Activated CD8-positive, alpha-beta T cell treated with anti-CD3 and anti-CD28 coated beads for 36 hours (primary cell): ENCODE measurements around the gene IGF2BP1. TPM values are rescaled to one million over a fixed set of nuclear protein-coding genes. Genes with fewer than 3 reads are reported as not detected.
"Not testable (repeated sequence)": the region's sequence is repeated elsewhere in the genome, so short reads cannot be mapped to it uniquely, and the experiment has no call there.

Experiments used
- ATAC-seq: fragments of 200-7000 bp; cut with Tn5 transposase; one replicate; pipeline ENCODE4 v1.10.0; 2021; ENCODE audit warnings: mild to moderate bottlenecking, moderate library complexity
- CTCF ChIA-PET: fragments of 350-600 bp; sonication (Branson Sonifier 250); formaldehyde crosslinking; loops from one replicate; lab custom pipeline; 2021; ENCODE audit warnings: antibody characterized with exemption; lab: Charles Lee
- POLR2A ChIA-PET: fragments of 350-600 bp; sonication (Branson Sonifier 250); formaldehyde crosslinking; loops from one replicate; lab custom pipeline; 2021; ENCODE audit warnings: antibody characterized with exemption; lab: Charles Lee
- DNase-seq: peaks from one replicate; pipeline ENCODE4 v3.0.0-alpha.2; 2020
- H3K27ac Mint-ChIP-seq: one replicate; pipeline ENCODE4 v1.8.0; 2021; ENCODE audit warnings: mild to moderate bottlenecking, mixed read lengths
- H3K27me3 Mint-ChIP-seq: one replicate; pipeline ENCODE4 v1.8.0; 2021; ENCODE audit warnings: mixed read lengths
- H3K36me3 Mint-ChIP-seq: one replicate; pipeline ENCODE4 v1.8.0; 2021; ENCODE audit warnings: low read depth, mixed read lengths
- H3K4me1 Mint-ChIP-seq: one replicate; pipeline ENCODE4 v1.8.0; 2021; ENCODE audit warnings: low read depth, mixed read lengths
- H3K4me3 Mint-ChIP-seq: one replicate; pipeline ENCODE4 v1.8.0; 2021; ENCODE audit warnings: mild to moderate bottlenecking, moderate library complexity, mixed read lengths
- H3K9me3 Mint-ChIP-seq: one replicate; pipeline ENCODE4 v1.8.0; 2021; ENCODE audit warnings: mixed read lengths
- CTCF ChIP-seq: fragments of 200-600 bp; IDR thresholded peaks from one replicate; pipeline ENCODE4 v1.8.0; 2022; ENCODE audit warnings: antibody characterized with exemption, mild to moderate bottlenecking
- intact Hi-C: fragments of 100-400 bp; cut with micrococcal nuclease; formaldehyde crosslinking; loops from one replicate; pipeline ENCODE4 v1.10.0; 2022
- total RNA-seq, 2 experiments: library from RNA; stranded (reverse); gene quantifications; one replicate each; pipeline ENCODE4 v1.2.3, GENCODE V29; 2021

The IGF2BP1 gene
- total RNA-seq, 2 experiments from 2014 or later: 0.18 to 0.51 TPM

- Mint-ChIP-seq H3K27me3 (no peaks in the 10 kb centered on the region), H3K36me3 (no peaks in the 10 kb centered on the region), H3K4me1 (no peaks in the 10 kb centered on the region), H3K27ac (no peak overlapping the region), H3K9me3 (no peaks in the 10 kb centered on the region), H3K4me3 (no peak overlapping the region)
- intact Hi-C loops: loop anchor here (10.0 kb wide), 3 partner anchors 71 to 361 kb away; partner anchors contain the start of gene GIP
- DNase-seq (no peak), ATAC-seq (no peak)
- POLR2A ChIA-PET: no interaction called here
- CTCF ChIA-PET: interaction anchor here (0.5 to 2.3 kb wide), 15 partner anchors 11 to 371 kb away, joined by 3 to 9 read pairs (median 3); partner anchors contain the start of gene SNF8
- no peak for TF ChIP-seq CTCF
These were observed 39.1 kb downstream of the IGF2BP1 start for GRCh38 chr17:49036270-49036626.

- no peak overlapping the region for H3K4me3 Mint-ChIP-seq
- ChIA-PET CTCF (no interaction called here), POLR2A (interaction anchor here (0.6 kb wide), 1 partner anchor 109 kb away, joined by 4 read pairs; no protein-coding TSS in a partner anchor)
- no peaks in the 10 kb centered on the region for H3K9me3 Mint-ChIP-seq
- H3K36me3 Mint-ChIP-seq: no peaks in the 10 kb centered on the region
- intact Hi-C loops: loop anchor here (10.0 kb wide), 3 partner anchors 73 to 363 kb away; partner anchors contain the start of gene GIP
- TF ChIP-seq CTCF: no peak
- no peaks in the 10 kb centered on the region for H3K27me3 Mint-ChIP-seq
- DNase-seq (no peak), ATAC-seq (no peak)
- no peak overlapping the region for H3K27ac Mint-ChIP-seq
- H3K4me1 Mint-ChIP-seq: no peaks in the 10 kb centered on the region
These were observed 41.0 kb downstream of the IGF2BP1 start for GRCh38 chr17:49038138-49038537.

GRCh38 chr17:49038544-49038943 lies 41.4 kb downstream of the IGF2BP1 start:
- H3K27ac Mint-ChIP-seq: no peak overlapping the region
- no peaks in the 10 kb centered on the region for H3K27me3 Mint-ChIP-seq
- H3K36me3 Mint-ChIP-seq: no peaks in the 10 kb centered on the region
- POLR2A ChIA-PET: interaction anchor here (0.6 kb wide), 1 partner anchor 109 kb away, joined by 4 read pairs; no protein-coding TSS in a partner anchor
- H3K4me3 Mint-ChIP-seq: no peak overlapping the region
- no peaks in the 10 kb centered on the region for H3K9me3 Mint-ChIP-seq
- no peak for ATAC-seq
- CTCF ChIA-PET: no interaction called here
- intact Hi-C loops: loop anchor here (10.0 kb wide), 3 partner anchors 74 to 364 kb away; partner anchors contain the start of gene GIP
- DNase-seq: no peak
- TF ChIP-seq CTCF: no peak
- H3K4me1 Mint-ChIP-seq: no peaks in the 10 kb centered on the region

GRCh38 chr17:49039518-49039917 lies 42.3 kb downstream of the IGF2BP1 start:
- DNase-seq, ATAC-seq, H3K27me3 Mint-ChIP-seq, H3K36me3 Mint-ChIP-seq, POLR2A ChIA-PET, H3K27ac Mint-ChIP-seq, H3K4me1 Mint-ChIP-seq, H3K9me3 Mint-ChIP-seq, H3K4me3 Mint-ChIP-seq: not testable (repeated sequence)
- CTCF ChIA-PET: interaction anchor here (0.8 to 1.9 kb wide), 4 partner anchors 9 to 236 kb away, joined by 3 to 5 read pairs (median 4); no protein-coding TSS in a partner anchor
- intact Hi-C loops: loop anchor here (10.0 kb wide), 3 partner anchors 75 to 365 kb away; partner anchors contain the start of gene GIP

GRCh38 chr17:49041527-49041926 lies 44.3 kb downstream of the IGF2BP1 start:
- TF ChIP-seq CTCF: no peak
- Mint-ChIP-seq H3K27ac (no peak overlapping the region), H3K4me3 (no peak overlapping the region), H3K36me3 (no peaks in the 10 kb centered on the region), H3K4me1 (no peaks in the 10 kb centered on the region), H3K27me3 (no peaks in the 10 kb centered on the region), H3K9me3 (no peaks in the 10 kb centered on the region)
- ATAC-seq (no peak), DNase-seq (no peak)
- intact Hi-C loops: no loop called here
- POLR2A ChIA-PET: no interaction called here
- CTCF ChIA-PET: interaction anchor here (1.3 kb wide), 1 partner anchor 9 kb away, joined by 3 read pairs; no protein-coding TSS in a partner anchor
